Left lung (tissue), 10 donors: ENCODE results near the gene MEX3D. TPM values are rescaled to one million over a fixed set of nuclear protein-coding genes. Genes with fewer than 3 reads are reported as not detected.

Experiments used
- ATAC-seq: fragments of 200-7000 bp; cut with Tn5 transposase; one replicate; pipeline ENCODE4 v1.9.1; 2020; ENCODE audit warnings: moderate library complexity
- DNase-seq, 4 donors: peaks; one replicate each; pipeline ENCODE4 v3.0.0-alpha.2; 2013 to 2020
- H3K27ac ChIP-seq, 2 donors: fragments of 200-600 bp; sonication (generic) in 1 of 2; one replicate each; pipeline versions ENCODE4 v1.5.0 to v1.8.0; 2020 to 2021
- H3K27me3 ChIP-seq, 2 donors: fragments of 200-600 bp; sonication (generic) in 1 of 2; one replicate each; pipeline versions ENCODE4 v1.5.0 to v1.8.0; 2020 to 2021
- H3K36me3 ChIP-seq, 2 donors: fragments of 200-600 bp; sonication (generic) in 1 of 2; one replicate each; pipeline versions ENCODE4 v1.5.0 to v1.8.0; 2020 to 2021
- H3K4me1 ChIP-seq, 2 donors: fragments of 200-600 bp; one replicate each; pipeline ENCODE4 v1.8.0; 2021
- H3K4me3 ChIP-seq, 2 donors: fragments of 200-600 bp; sonication (generic) in 1 of 2; one replicate each; pipeline versions ENCODE4 v1.5.0 to v1.8.0; 2020 to 2021; ENCODE audit warnings: mild to moderate bottlenecking in 1 of 2
- H3K9me3 ChIP-seq, 2 donors: fragments of 200-600 bp; sonication (generic) in 1 of 2; one replicate each; pipeline versions ENCODE4 v1.5.0 to v1.8.0; 2020 to 2021
- intact Hi-C, 2 donors: fragments of 100-400 bp; cut with DNase I; formaldehyde crosslinking; loops; one replicate each; pipeline versions ENCODE4 v1.11.2 to v1.14.2; 2022
- polyA plus RNA-seq, 6 donors: library from polyadenylated mRNA; unstranded; fragments of 120-200 nt; gene quantifications; one replicate each; pipeline ENCODE4 v1.2.1, GENCODE V29; 2013; ENCODE audit not compliant: insufficient read length in 6 of 6
- total RNA-seq, 2 donors: library from RNA; stranded (reverse); fragmentation: NEBNext Ultra II Directional; extraction: Animal tissue kit (Norgen Biotek cat#: 25700); gene quantifications; one replicate each; pipeline ENCODE4 v1.2.1, GENCODE V29; 2021
- TF ChIP-seq, protein P1 (sequence below), 2 donors: fragments of 200-600 bp; sonication (generic) in 1 of 2; IDR thresholded peaks; one replicate each; pipeline versions ENCODE4 v1.5.0 to v1.8.0; 2021; ENCODE audit warnings: antibody characterized with exemption in 2 of 2
- donor health status: DM: no; HTN: yes; CAD: no.
- donor health status: DM: no; HTN: no; CAD: no.

Gene MEX3D
- total and polyA plus RNA-seq, 8 donors: 15.8 to 42.6 (median 26.3) TPM

GRCh38 chr19:1605236-1606137 lies 37.4 kb upstream of the MEX3D start, which contains the start of gene UQCR11:
Gene UQCR11 (minus strand): TSS chr19:1605462. CDS start chr19:1605409, 53 bp downstream.
- DNase-seq (peak; percentile 95 to 97 (median 96)), ATAC-seq (peak; percentile 95)
- intact Hi-C loops: no loop called here
- TF ChIP-seq, protein P1, sequence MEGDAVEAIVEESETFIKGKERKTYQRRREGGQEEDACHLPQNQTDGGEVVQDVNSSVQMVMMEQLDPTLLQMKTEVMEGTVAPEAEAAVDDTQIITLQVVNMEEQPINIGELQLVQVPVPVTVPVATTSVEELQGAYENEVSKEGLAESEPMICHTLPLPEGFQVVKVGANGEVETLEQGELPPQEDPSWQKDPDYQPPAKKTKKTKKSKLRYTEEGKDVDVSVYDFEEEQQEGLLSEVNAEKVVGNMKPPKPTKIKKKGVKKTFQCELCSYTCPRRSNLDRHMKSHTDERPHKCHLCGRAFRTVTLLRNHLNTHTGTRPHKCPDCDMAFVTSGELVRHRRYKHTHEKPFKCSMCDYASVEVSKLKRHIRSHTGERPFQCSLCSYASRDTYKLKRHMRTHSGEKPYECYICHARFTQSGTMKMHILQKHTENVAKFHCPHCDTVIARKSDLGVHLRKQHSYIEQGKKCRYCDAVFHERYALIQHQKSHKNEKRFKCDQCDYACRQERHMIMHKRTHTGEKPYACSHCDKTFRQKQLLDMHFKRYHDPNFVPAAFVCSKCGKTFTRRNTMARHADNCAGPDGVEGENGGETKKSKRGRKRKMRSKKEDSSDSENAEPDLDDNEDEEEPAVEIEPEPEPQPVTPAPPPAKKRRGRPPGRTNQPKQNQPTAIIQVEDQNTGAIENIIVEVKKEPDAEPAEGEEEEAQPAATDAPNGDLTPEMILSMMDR (IDR thresholded peaks at IDR 0.05): peak; percentile 27 to 40
- no peaks in the 10 kb centered on the region for H3K9me3 ChIP-seq
- H3K27ac ChIP-seq: peak within 1 kb of the TSS; percentile 88
- H3K4me1 ChIP-seq: peaks cover 15 to 52% of the 10 kb centered on the region in 2 donors
- peaks cover 0 to 13% of the 10 kb centered on the region in 2 donors for H3K36me3 ChIP-seq
- H3K4me3 ChIP-seq: peak within 1 kb of the TSS; percentile 100
- no peaks in the 10 kb centered on the region for H3K27me3 ChIP-seq

DNA sequence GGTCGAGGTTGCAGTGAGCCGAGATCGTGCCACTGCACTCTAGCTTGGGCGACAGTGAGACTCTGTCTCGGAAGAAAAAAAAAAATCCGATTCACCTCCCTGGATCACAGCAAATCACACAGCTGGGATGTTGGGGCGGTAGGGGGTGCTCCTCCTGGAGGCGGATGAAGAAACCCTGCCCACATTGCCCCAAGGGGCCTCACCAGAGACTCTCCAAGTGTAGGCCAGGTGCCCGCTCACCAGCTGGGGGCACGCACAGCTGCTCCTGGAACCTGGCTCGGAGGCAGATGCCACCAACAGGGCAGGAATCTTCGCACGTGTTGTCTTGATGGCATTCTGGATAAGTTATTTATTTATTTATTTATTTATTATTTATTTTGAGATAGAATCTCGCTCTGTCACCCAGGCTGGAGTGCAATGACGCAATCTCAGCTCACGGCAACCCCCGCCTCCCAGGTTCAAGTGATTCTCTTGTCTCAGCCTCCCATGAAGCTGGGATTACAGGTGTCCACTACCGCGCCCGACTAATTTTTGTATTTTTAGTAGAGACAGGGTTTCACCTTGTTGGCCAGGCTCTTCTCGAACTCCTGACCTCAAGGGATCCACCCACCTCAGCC lies 34.1 kb upstream of the MEX3D start:
- no peak overlapping the region for H3K27ac ChIP-seq
- TF ChIP-seq, protein P1 (IDR thresholded peaks at IDR 0.05): no peak
- H3K4me3 ChIP-seq: no peak overlapping the region
- H3K4me1 ChIP-seq: peaks cover 15 to 47% of the 10 kb centered on the region in 2 donors
- H3K9me3 ChIP-seq: no peaks in the 10 kb centered on the region
- H3K27me3 ChIP-seq: no peaks in the 10 kb centered on the region
- DNase-seq (no peak), ATAC-seq (no peak)
- intact Hi-C loops: no loop called here
- peaks cover 0 to 40% of the 10 kb centered on the region in 2 donors for H3K36me3 ChIP-seq

- H3K4me3 ChIP-seq: no peak overlapping the region
- no peak for ATAC-seq
- TF ChIP-seq, protein P1 (IDR thresholded peaks at IDR 0.05): no peak
- H3K27ac ChIP-seq: no peak overlapping the region
- H3K36me3 ChIP-seq: peaks cover 0 to 46% of the 10 kb centered on the region in 2 donors
- H3K9me3 ChIP-seq: no peaks in the 10 kb centered on the region
- intact Hi-C loops: no loop called here
- no peak for DNase-seq
- H3K27me3 ChIP-seq: no peaks in the 10 kb centered on the region
- H3K4me1 ChIP-seq: peaks cover 15 to 46% of the 10 kb centered on the region in 2 donors
Observed at GRCh38 chr19:1601613-1602064, 33.5 kb upstream of the MEX3D start.

- H3K27ac ChIP-seq: no peak overlapping the region
- peak in 1 of 4 donors; percentile 74 for DNase-seq
- peaks cover 10 to 33% of the 10 kb centered on the region in 2 donors for H3K4me1 ChIP-seq
- TF ChIP-seq, protein P1 (IDR thresholded peaks at IDR 0.05): no peak
- intact Hi-C loops: no loop called here
- no peaks in the 10 kb centered on the region for H3K27me3 ChIP-seq
- H3K36me3 ChIP-seq: peaks cover 0 to 58% of the 10 kb centered on the region in 2 donors
- no peak for ATAC-seq
- H3K9me3 ChIP-seq: no peaks in the 10 kb centered on the region
- H3K4me3 ChIP-seq: no peak overlapping the region
Observed at GRCh38 chr19:1599460-1599846, 31.3 kb upstream of the MEX3D start.
